NCI-H2171 treated with DMSO at 0.1 percent for 48 hours (cell line): Measurements from ENCODE around the gene NEU4.
"Not testable (repeated sequence)": the region's sequence is repeated elsewhere in the genome, so short reads cannot be mapped to it uniquely, and the experiment has no call there.

ENCODE experiments used
- DNase-seq: peaks from one replicate; lab custom pipeline; 2025; lab: John Stamatoyannopoulos, UW

NEU4 gene

GRCh38 chr2:241813644-241814392 is 4.8 kb downstream of the NEU4 start:
- no peak for DNase-seq

- no peak for DNase-seq
These were observed 5.3 kb downstream of the NEU4 start for GRCh38 chr2:241814393-241814642.

- DNase-seq, result no peak
These were observed 5.9 kb downstream of the NEU4 start for GRCh38 chr2:241814643-241815476.

- no peak for DNase-seq
These were observed 6.8 kb downstream of the NEU4 start for GRCh38 chr2:241815477-241816430.

DNA sequence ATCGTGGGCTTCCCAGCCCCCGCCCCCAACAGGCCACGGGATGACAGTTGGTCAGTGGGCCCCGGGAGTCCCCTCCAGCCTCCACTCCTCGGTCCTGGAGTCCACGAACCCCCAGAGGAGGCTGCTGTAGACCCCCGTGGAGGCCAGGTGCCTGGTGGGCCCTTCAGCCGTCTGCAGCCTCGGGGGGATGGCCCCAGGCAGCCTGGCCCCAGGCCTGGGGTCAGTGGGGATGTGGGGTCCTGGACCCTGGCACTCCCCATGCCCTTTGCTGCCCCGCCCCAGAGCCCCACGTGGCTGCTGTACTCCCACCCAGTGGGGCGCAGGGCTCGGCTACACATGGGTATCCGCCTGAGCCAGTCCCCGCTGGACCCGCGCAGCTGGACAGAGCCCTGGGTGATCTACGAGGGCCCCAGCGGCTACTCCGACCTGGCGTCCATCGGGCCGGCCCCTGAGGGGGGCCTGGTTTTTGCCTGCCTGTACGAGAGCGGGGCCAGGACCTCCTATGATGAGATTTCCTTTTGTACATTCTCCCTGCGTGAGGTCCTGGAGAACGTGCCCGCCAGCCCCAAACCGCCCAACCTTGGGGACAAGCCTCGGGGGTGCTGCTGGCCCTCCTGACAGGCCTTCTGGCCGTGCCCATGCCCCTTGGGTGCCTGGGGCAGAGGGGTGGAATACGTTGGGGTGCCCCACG is 7.6 kb downstream of the NEU4 start:
- DNase-seq, result no peak

DNA sequence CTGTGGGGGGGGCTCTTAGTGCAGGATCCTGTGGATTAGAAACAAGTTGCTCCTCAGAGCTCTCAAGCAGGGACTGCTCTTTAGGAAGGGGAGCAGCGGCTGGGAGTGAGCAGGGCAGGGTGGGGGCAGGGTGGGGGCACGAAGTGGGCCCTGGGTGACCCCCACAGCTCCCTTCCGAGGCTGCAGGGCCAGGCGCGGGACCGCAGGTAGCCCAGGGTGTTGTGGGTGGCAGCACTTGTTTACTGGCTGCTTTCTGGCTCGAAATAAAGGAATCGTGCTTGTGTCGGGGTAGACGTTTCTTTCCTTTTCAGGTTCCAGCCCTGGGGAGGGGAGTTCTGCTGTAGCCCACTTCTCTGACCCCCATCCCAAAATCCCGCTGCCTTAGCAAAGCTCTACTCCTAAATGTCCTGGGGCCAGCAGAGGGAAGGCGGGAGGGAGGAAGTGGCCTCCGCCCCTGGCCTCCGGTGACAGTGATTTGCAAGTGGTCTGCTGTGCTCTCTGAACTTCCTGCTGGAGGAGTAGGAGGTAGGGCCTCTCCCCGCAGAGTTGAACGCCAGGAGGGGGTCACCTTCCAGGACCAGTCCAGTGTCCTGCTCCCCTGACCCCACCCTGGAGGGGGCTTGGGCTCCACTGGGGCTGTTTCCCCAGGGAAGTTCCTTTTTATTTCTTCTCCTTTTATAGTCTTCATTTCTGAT is 8.3 kb downstream of the NEU4 start:
- DNase-seq, result no peak

- DNase-seq, result not testable (repeated sequence)
These were observed 8.8 kb downstream of the NEU4 start for GRCh38 chr2:241817821-241818215.

DNA sequence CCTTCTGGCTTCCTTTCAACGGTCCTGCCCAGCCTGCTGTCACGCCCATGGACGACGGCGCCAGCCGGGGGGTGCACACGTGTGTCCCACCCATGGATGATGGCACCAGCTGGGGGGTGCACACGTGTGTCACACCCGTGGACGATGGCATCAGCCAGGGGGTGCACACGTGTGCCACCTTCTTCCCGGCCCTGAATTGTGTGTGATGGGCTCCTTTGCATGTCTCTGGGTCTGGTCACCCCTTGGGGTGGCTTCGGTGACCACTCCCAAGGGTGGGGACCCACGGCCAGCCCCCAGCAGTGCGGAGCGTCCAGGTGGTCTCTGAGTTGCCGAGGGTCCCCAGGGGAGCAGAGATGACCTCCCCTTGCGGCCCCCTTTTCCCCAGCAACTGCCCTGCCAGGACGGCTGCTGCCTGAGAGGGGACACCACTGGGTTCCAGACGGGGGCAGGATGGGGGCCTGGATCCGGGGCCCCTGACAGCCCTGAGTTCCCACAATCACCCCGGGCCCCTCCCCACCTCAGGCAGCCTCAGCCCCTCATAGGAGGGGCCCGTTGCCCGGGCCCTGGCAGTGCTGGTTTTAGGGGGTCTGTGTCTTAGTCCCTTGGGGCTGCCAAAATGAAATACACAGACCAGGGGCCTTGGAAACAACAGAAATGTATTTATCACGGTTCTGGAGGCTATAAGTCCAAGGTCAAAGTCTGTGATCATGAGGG is 9.4 kb downstream of the NEU4 start:
- DNase-seq, result no peak

DNA sequence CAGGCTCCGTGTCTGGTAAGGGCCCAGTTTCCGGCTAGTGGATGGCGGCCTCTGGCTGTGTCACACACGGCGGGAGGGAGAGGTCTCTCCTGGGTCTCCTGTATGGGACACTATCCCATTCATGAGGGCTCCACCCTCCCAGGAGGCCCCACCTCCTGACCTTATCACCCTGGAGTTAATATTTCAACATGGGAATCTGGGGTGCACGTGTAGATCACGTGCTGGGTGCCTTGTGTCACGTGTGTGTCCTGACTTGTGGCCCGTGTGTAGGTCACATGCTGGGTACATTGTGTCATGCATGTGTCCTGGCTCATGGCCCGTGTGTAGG is 9.9 kb downstream of the NEU4 start:
- DNase-seq, result no peak

GRCh38 chr2:241819947-241820624 is 11.1 kb downstream of the NEU4 start:
- DNase-seq, result not testable (repeated sequence)

DNA sequence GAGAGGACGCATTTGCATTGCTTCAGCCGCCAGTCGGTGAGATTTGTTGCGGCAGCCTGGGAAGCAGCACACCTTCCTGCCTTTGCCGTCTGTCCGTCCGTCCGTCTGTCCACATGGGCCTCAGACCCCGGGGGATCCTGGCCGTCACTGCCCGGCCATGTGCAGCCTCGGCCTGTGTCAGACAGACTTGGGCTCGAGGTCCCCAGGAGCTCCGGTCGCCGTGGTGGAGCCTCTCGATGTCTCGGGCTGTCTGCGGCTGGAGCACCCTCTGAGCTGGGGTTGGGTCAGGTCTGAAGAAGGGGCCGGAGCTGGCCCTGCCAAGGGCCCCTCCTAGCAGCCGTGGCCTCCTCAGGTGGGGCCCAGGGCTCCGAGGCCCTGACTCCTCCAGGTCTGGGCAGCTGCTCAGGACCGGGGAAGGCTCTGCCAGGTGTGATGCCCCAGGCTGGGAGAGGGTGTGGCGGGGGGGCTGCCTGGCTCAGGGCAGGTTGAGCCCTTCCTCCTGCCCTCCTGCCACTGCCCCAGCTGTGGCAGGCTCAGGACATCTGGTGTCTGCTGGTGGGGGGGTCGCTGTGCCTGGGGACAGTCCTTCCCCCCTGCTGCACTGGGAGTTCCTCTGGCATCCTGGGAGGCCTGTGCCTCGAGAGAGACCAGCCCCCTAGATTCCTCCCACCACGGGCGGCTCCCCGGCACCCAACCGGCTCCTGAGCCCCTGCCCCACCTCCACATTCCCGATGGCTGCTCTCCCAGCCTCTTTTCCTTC is 11.8 kb downstream of the NEU4 start:
- DNase-seq, result no peak

GRCh38 chr2:241821460-241822263 is 12.7 kb downstream of the NEU4 start:
- no peak for DNase-seq

GRCh38 chr2:241822264-241822623 is 13.3 kb downstream of the NEU4 start:
- no peak for DNase-seq

DNA sequence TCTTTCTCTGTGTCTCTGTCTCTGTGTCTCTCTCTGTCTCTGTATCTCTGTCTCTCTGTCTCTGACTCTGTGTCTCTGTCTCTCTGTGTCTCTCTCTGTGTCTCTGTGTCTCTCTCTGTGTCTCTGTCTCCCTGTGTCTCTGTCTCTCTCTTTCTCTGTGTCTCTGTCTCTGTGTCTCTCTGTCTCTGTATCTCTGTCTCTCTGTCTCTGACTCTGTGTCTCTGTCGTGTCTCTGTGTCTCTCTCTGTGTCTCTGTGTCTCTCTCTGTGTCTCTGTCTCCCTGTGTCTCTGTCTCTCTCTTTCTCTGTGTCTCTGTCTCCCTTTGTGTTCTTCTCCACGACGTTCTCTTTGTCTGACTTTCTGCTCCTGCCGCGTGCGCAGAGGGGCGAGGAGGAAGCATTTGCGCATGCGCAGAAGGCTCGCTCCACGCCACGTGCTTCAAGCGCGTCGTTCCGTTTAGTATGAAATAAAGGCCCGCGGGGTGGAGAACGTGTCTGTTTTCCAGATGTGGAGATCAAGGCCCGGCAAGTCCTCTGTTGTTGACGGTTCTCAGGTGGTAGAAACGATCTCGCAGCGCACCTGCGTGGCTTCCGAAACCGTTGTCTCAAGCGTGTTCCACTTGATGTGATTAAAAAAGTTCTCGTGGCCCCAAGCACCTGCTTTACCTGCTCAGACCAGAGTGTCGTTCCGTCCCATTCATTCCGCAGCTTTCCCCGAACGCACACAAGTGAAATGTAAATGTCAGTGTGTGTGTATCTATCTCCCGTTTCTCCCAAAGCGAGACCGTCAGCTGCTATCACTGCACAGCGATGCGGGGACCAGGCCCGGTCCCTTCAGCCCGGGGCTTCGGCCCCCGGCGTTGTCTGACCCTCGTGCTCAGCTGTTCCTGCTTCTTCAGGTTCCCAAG is 14.8 kb downstream of the NEU4 start:
- DNase-seq, result not testable (repeated sequence)

GRCh38 chr2:241827394-241827793 is 18.4 kb downstream of the NEU4 start:
- no peak for DNase-seq

GRCh38 chr2:241833101-241833663 is 24.2 kb downstream of the NEU4 start:
- DNase-seq, result no peak
